ENCODE data around the gene FAM13B. TPM values are rescaled to one million over a fixed set of nuclear protein-coding genes. Genes with fewer than 3 reads are reported as not detected.
"Not testable (repeated sequence)": the region's sequence is repeated elsewhere in the genome, so short reads cannot be mapped to it uniquely, and the experiment has no call there.

Gene FAM13B
- total and polyA plus RNA-seq, 7 donors, result 4.2 to 9.4 (median 7.8) TPM

GRCh38 chr5:137994556-137994955 lies 38.3 kb downstream of the FAM13B start:
- peaks cover 2 to 9% of the 10 kb centered on the region in 2 donors for H3K36me3 ChIP-seq (ENCODE audit: insufficient read depth in 1 of 2, low read depth in 1 of 2)
- H3K27ac ChIP-seq, result no peak overlapping the region
- H3K27me3 ChIP-seq (ENCODE audit: insufficient read depth in 3 of 3, low read length in 2 of 3), result no peaks in the 10 kb centered on the region
- no peak for TF ChIP-seq CTCF (IDR thresholded peaks at IDR 0.05)
- ATAC-seq, result no peak
- no peak for DNase-seq
- no peaks in the 10 kb centered on the region for H3K9me3 ChIP-seq
- intact Hi-C loops (cut with DNase I), result no loop called here
- H3K4me1 ChIP-seq, result peaks cover 26% of the 10 kb centered on the region
- no peak overlapping the region for H3K4me3 ChIP-seq
- WGBS, 3 donors, result 61 to 83% (median 77%) methylated on average over 2 of the region's 2 CpGs

GRCh38 chr5:137989419-137989818 lies 43.5 kb downstream of the FAM13B start:
- Histone ChIP-seq H3K27ac (no peak overlapping the region), H3K27me3 (ENCODE audit: insufficient read depth in 3 of 3, low read length in 2 of 3) (no peaks in the 10 kb centered on the region), H3K4me3 (no peak overlapping the region), H3K4me1 (peaks cover 6% of the 10 kb centered on the region), H3K36me3 (ENCODE audit: insufficient read depth in 1 of 2, low read depth in 1 of 2) (peaks cover 2 to 18% of the 10 kb centered on the region in 2 donors), H3K9me3 (no peaks in the 10 kb centered on the region)
- no peak for TF ChIP-seq CTCF (IDR thresholded peaks at IDR 0.05)
- ATAC-seq (no peak), DNase-seq (no peak)
- 93 to 95% (median 93%) methylated on average over 5 of the region's 5 CpGs for WGBS, 3 donors
- intact Hi-C loops (cut with DNase I), result loop anchor here in 1 of 2 donors (10.0 kb wide), 1 partner anchor 55 kb away; no protein-coding TSS in a partner anchor

- TF ChIP-seq CTCF (IDR thresholded peaks at IDR 0.05), result no peak
- 95 to 99% (median 97%) methylated on average over 3 of the region's 3 CpGs for WGBS, 3 donors
- Histone ChIP-seq H3K4me3 (no peak overlapping the region), H3K27me3 (ENCODE audit: insufficient read depth in 3 of 3, low read length in 2 of 3) (no peaks in the 10 kb centered on the region), H3K9me3 (no peaks in the 10 kb centered on the region), H3K27ac (no peak overlapping the region), H3K36me3 (ENCODE audit: insufficient read depth in 1 of 2, low read depth in 1 of 2) (peaks cover 0 to 52% of the 10 kb centered on the region in 2 donors), H3K4me1 (no peaks in the 10 kb centered on the region)
- DNase-seq (no peak), ATAC-seq (no peak)
- intact Hi-C loops (cut with DNase I), result no loop called here
Observed at GRCh38 chr5:137975208-137975607, 57.7 kb downstream of the FAM13B start.

GRCh38 chr5:137970384-137970783 lies 62.5 kb downstream of the FAM13B start:
- intact Hi-C loops (cut with DNase I); H3K27ac ChIP-seq; H3K4me3 ChIP-seq; DNase-seq; ATAC-seq; H3K4me1 ChIP-seq; H3K27me3 ChIP-seq (ENCODE audit: insufficient read depth in 3 of 3, low read length in 2 of 3); H3K9me3 ChIP-seq: not testable (repeated sequence)
- WGBS, 3 donors, result 84 to 96% (median 91%) methylated on average over 3 of the region's 4 CpGs
- peaks cover 0 to 24% of the 10 kb centered on the region in 2 donors for H3K36me3 ChIP-seq (ENCODE audit: insufficient read depth in 1 of 2, low read depth in 1 of 2)

- Histone ChIP-seq H3K27me3 (ENCODE audit: insufficient read depth in 3 of 3, low read length in 2 of 3) (no peaks in the 10 kb centered on the region), H3K27ac (peak overlapping the region; percentile 17), H3K4me3 (no peak overlapping the region), H3K4me1 (peaks cover 11% of the 10 kb centered on the region), H3K36me3 (ENCODE audit: insufficient read depth in 1 of 2, low read depth in 1 of 2) (peaks cover 0 to 59% of the 10 kb centered on the region in 2 donors), H3K9me3 (no peaks in the 10 kb centered on the region)
- 86 to 94% (median 89%) methylated on average over 3 of the region's 3 CpGs for WGBS, 3 donors
- intact Hi-C loops (cut with DNase I), result loop anchor here in 1 of 2 donors (5.0 kb wide), 1 partner anchor 36 kb away; no protein-coding TSS in a partner anchor
- DNase-seq (no peak), ATAC-seq (peak in 1 of 4 donors; percentile 22)
- TF ChIP-seq CTCF (IDR thresholded peaks at IDR 0.05), result no peak
Observed at GRCh38 chr5:137960819-137961218, 72.1 kb downstream of the FAM13B start.

Measured in psoas muscle (tissue), 8 donors.